HepG2 (cell line): ENCODE results near the gene LRBA. TPM values are rescaled to one million over a fixed set of nuclear protein-coding genes. Genes with fewer than 3 reads are reported as not detected.

Source experiments
- ATAC-seq: fragments of 200-7000 bp; cut with Tn5 transposase; 3 replicates; pipeline ENCODE4 v1.9.1; 2020; ENCODE audit warnings: mild to moderate bottlenecking, moderate library complexity
- BruUV-seq: library from RNA; stranded (reverse); fragments of 400-500 nt; replicated peaks from 2 replicates; lab custom pipeline; 2021; lab: Mats Ljungman, UMichigan
- CTCF ChIA-PET: fragments of 300-600 bp; formaldehyde crosslinking; extraction: SDS; loops from one replicate; lab custom pipeline; 2021; ENCODE audit warnings: low total read pairs, inconsistent platforms, low intra/inter-chr PET ratio; lab: Yijun Ruan, JAX
- POLR2A ChIA-PET: fragments of 350-600 bp; sonication (Branson Sonifier 250); formaldehyde crosslinking; loops from one replicate; lab custom pipeline; 2020; ENCODE audit warnings: antibody characterized with exemption, inconsistent platforms; lab: Yijun Ruan, JAX
- DNase-seq: peaks from one replicate; pipeline ENCODE4 v3.0.0-alpha.2; 2015; ENCODE audit warnings: low spot score
- FAIRE-seq: peaks from 3 replicates; lab custom pipeline; 2011; peaks lifted over from hg19 to GRCh38; lab: Jason Lieb, UNC
- H2AFZ ChIP-seq: one replicate; pipeline ENCODE4 v1.6.1; 2011; ENCODE audit warnings: low read length, inconsistent platforms
- H3K27ac ChIP-seq: fragments of 300-600 bp; 3 replicates; pipeline ENCODE4 v1.8.0; 2011; ENCODE audit warnings: mixed run types, mild to moderate bottlenecking, mixed read lengths, low read length, inconsistent platforms; ENCODE audit not compliant: insufficient read depth; ENCODE audit errors: extremely low read length
- H3K27me3 ChIP-seq, 2 experiments: fragments of 200-600 bp in 1 of 2; 2 replicates in 1 of 2; 3 replicates in 1 of 2; pipeline versions ENCODE4 v1.6.0 to v1.8.0; 2011; ENCODE audit warnings: low read length in 2 of 2, mild to moderate bottlenecking in 2 of 2, moderate library complexity in 2 of 2, inconsistent platforms in 1 of 2; ENCODE audit not compliant: insufficient read depth in 2 of 2, control insufficient read depth in 1 of 2
- H3K36me3 ChIP-seq, 2 experiments: fragments of 200-600 bp in 1 of 2; replicated peaks in 1 of 2; 2 replicates in 1 of 2; 3 replicates in 1 of 2; pipeline versions ENCODE4 v1.5.1 to v1.8.0; 2011; ENCODE audit warnings: low read length in 2 of 2, inconsistent platforms in 1 of 2; ENCODE audit not compliant: insufficient read depth in 2 of 2, control insufficient read depth in 1 of 2
- H3K4me1 ChIP-seq: 2 replicates; pipeline ENCODE4 v1.5.1; 2012; ENCODE audit warnings: low read length, inconsistent platforms; ENCODE audit not compliant: insufficient read depth
- H3K4me2 ChIP-seq: 2 replicates; pipeline ENCODE4 v1.6.0; 2011; ENCODE audit warnings: low read depth, low read length, inconsistent platforms
- H3K4me3 ChIP-seq, 3 experiments: fragments of 200-600 bp in 1 of 3; sonication (generic), shearing (Covaris generic) in 1 of 3; replicated peaks in 1 of 3; 2 replicates each; pipeline ENCODE4 v1.5.1; 2011 to 2016; ENCODE audit warnings: low read length in 3 of 3, inconsistent platforms in 2 of 3, low read depth in 2 of 3, mild to moderate bottlenecking in 2 of 3, control low read depth in 1 of 3, mixed read lengths in 1 of 3; ENCODE audit not compliant: insufficient read depth in 1 of 3
- H3K79me2 ChIP-seq: one replicate; pipeline ENCODE4 v1.6.1; 2011; ENCODE audit warnings: low read length, inconsistent platforms; ENCODE audit not compliant: insufficient read depth
- H3K9ac ChIP-seq: 2 replicates; pipeline ENCODE4 v1.6.0; 2011; ENCODE audit warnings: mild to moderate bottlenecking, low read depth, low read length, inconsistent platforms; ENCODE audit not compliant: insufficient read depth
- H3K9me3 ChIP-seq: 2 replicates; pipeline ENCODE4 v1.5.1; 2012; ENCODE audit warnings: mild to moderate bottlenecking, low read length
- H4K20me1 ChIP-seq: 2 replicates; pipeline ENCODE4 v1.6.0; 2011; ENCODE audit warnings: inconsistent platforms, mild to moderate bottlenecking, low read length, moderate library complexity; ENCODE audit not compliant: insufficient read depth
- ETS1 ChIP-seq: sonication (generic); formaldehyde crosslinking; IDR thresholded peaks from 2 replicates; pipeline ENCODE4 v1.4.0; 2020; ENCODE audit warnings: missing genetic modification reagents
- HNF4A ChIP-seq: sonication (generic); formaldehyde crosslinking; IDR thresholded peaks from 2 replicates; pipeline ENCODE4 v1.4.0; 2020; ENCODE audit warnings: missing genetic modification reagents
- HOXA5 ChIP-seq: sonication (generic); formaldehyde crosslinking; IDR thresholded peaks from 2 replicates; pipeline ENCODE4 v1.4.0; 2020; ENCODE audit warnings: missing genetic modification reagents
- MAFK ChIP-seq, 2 experiments: IDR thresholded peaks in 1 of 2; conservative IDR thresholded peaks in 1 of 2; 2 replicates each; pipeline ENCODE4 v1.6.1; 2011; ENCODE audit warnings: improper control_type of control experiment in 2 of 2, low read length in 2 of 2
- NR3C1 ChIP-seq: sonication (generic); formaldehyde crosslinking; IDR thresholded peaks from 2 replicates; pipeline ENCODE4 v1.4.0; 2020; ENCODE audit warnings: missing genetic modification reagents
- TEAD2 ChIP-seq: sonication (generic); formaldehyde crosslinking; IDR thresholded peaks from 2 replicates; pipeline ENCODE4 v1.9.0; 2021; ENCODE audit warnings: missing genetic modification reagents
- TMF1 ChIP-seq: sonication (generic); formaldehyde crosslinking; IDR thresholded peaks from 2 replicates; pipeline ENCODE4 v1.8.1; 2022; ENCODE audit warnings: low read depth, missing genetic modification reagents
- ZNF101 ChIP-seq: sonication (generic); formaldehyde crosslinking; IDR thresholded peaks from 2 replicates; pipeline ENCODE4 v1.4.0; 2020; ENCODE audit warnings: mild to moderate bottlenecking, low read depth, missing genetic modification reagents, borderline replicate concordance
- ZNF34 ChIP-seq: sonication (generic); formaldehyde crosslinking; IDR thresholded peaks from 2 replicates; pipeline ENCODE4 v1.4.0; 2020; ENCODE audit warnings: mild to moderate bottlenecking, missing genetic modification reagents, borderline replicate concordance
- ZNF720 ChIP-seq: sonication (generic); formaldehyde crosslinking; IDR thresholded peaks from 2 replicates; pipeline ENCODE4 v1.4.0; 2020; ENCODE audit warnings: missing genetic modification reagents
- ZNF782 ChIP-seq: sonication (generic); formaldehyde crosslinking; IDR thresholded peaks from 2 replicates; pipeline ENCODE4 v1.4.0; 2020; ENCODE audit warnings: missing genetic modification reagents, mild to moderate bottlenecking, borderline replicate concordance
- ZSCAN12 ChIP-seq: sonication (generic); formaldehyde crosslinking; IDR thresholded peaks from 2 replicates; pipeline ENCODE4 v1.9.0; 2021; ENCODE audit warnings: mild to moderate bottlenecking, missing genetic modification reagents
- ZSCAN31 ChIP-seq: sonication (generic); formaldehyde crosslinking; IDR thresholded peaks from 2 replicates; pipeline ENCODE4 v1.5.0; 2020; ENCODE audit warnings: low read depth, mild to moderate bottlenecking, missing genetic modification reagents
- WGBS: methylation state at CpG from one replicate; pipeline ENCODE4 v1.1.6; 2017; ENCODE audit warnings: low lambda C conversion rate; 5-methylcytosine and 5-hydroxymethylcytosine counted together
- in situ Hi-C: cut with HindIII; loops from 2 replicates; pipeline ENCODE4 v1.10.0; 2017; ENCODE audit warnings: low pct_unique_long_range_greater_than_20kb; ENCODE audit not compliant: extremely low pct_ligation_motif_present
- intact Hi-C: fragments of 100-400 bp; cut with micrococcal nuclease; formaldehyde crosslinking; loops from one replicate; pipeline ENCODE4 v1.10.0; 2022; ENCODE audit not compliant: unreplicated experiment
- polyA plus RNA-seq, 8 experiments: library from polyadenylated mRNA; depleted of rRNA in 3 of 8; stranded (reverse) in 7 of 8; unstranded in 1 of 8; fragments of >200 nt; fragmentation: Illumina TruSeq in 4 of 8; extraction: Trizol in 4 of 8; gene quantifications; 2 replicates each; pipeline versions ENCODE4 v1.2.1 to v1.2.3, GENCODE V29; 2011 to 2016; ENCODE audit warnings: low read depth in 4 of 8, missing spikeins in 1 of 8, mixed read lengths in 1 of 8; ENCODE audit not compliant: insufficient read depth in 1 of 8
- total RNA-seq, 5 experiments: library from RNA; depleted of rRNA; stranded (reverse); fragments of >200 nt; fragmentation: Illumina TruSeq; extraction: Trizol; gene quantifications; 2 replicates each; pipeline ENCODE4 v1.2.3, GENCODE V29; 2016; ENCODE audit warnings: low read depth in 1 of 5
- TF ChIP-seq, protein P1 (sequence below): sonication (generic); formaldehyde crosslinking; IDR thresholded peaks from 2 replicates; pipeline ENCODE4 v1.5.1; 2020; ENCODE audit warnings: missing genetic modification reagents, mild to moderate bottlenecking, borderline replicate concordance

The LRBA gene
- total and polyA plus RNA-seq, 2 of the 13 experiments (the other 11 are each of a cell fraction or from before 2014, with no cell fraction given) = 21.0 to 37.2 TPM

GRCh38 chr4:150238591-150238990 lies 776.5 kb downstream of the LRBA start:
- intact Hi-C loops = no loop called here
- Histone ChIP-seq H3K4me2 (no peak overlapping the region), H3K79me2 (no peaks in the 10 kb centered on the region), H4K20me1 (no peaks in the 10 kb centered on the region), H3K4me1 (no peaks in the 10 kb centered on the region), H3K9me3 (no peaks in the 10 kb centered on the region), H3K27me3 (peaks cover 0 to 9% of the 10 kb centered on the region in 2 experiments; a peak in 2 of 5 replicates), H3K9ac (no peak overlapping the region), H3K36me3 (no peaks in the 10 kb centered on the region), H2AFZ (no peak overlapping the region), H3K4me3 (no peak overlapping the region), H3K27ac (no peak overlapping the region)
- in situ Hi-C loops = no loop called here
- TF ChIP-seq ZNF720 (CRISPR knock-in tag) (no peak), TMF1 (CRISPR knock-in tag) (no peak), TEAD2 (no peak), ZSCAN31 (CRISPR knock-in tag) (no peak), MAFK (conservative IDR thresholded peaks at IDR 0.05 in 1 of 2, IDR thresholded peaks at IDR 0.05 in 1 of 2; ENCODE audit: low read length in 2 of 2) (no peak), NR3C1 (CRISPR knock-in tag) (no peak), ZNF782 (no peak), HNF4A (CRISPR knock-in tag) (no peak), ZNF34 (CRISPR knock-in tag) (no peak)
- CTCF ChIA-PET = no interaction called here
- DNase-seq (no peak), FAIRE-seq (no peak), ATAC-seq (no peak)
- POLR2A ChIA-PET = no interaction called here
- no TSS peak for BruUV-seq
- whole genome bisulfite sequencing = 18% methylated on average over 1 of the region's 1 CpG

GRCh38 chr4:150237110-150237872 lies 777.8 kb downstream of the LRBA start:
- no TSS peak for BruUV-seq
- POLR2A ChIA-PET = no interaction called here
- 29% methylated on average over 6 of the region's 6 CpGs for WGBS
- H3K4me2 ChIP-seq = no peak overlapping the region
- no peak for FAIRE-seq
- H3K9me3 ChIP-seq = no peaks in the 10 kb centered on the region
- no peaks in the 10 kb centered on the region for H3K4me1 ChIP-seq
- no peak for DNase-seq
- intact Hi-C loops (no loop called here), in situ Hi-C loops (no loop called here)
- peaks cover 0 to 9% of the 10 kb centered on the region in 2 experiments; a peak in 2 of 5 replicates for H3K27me3 ChIP-seq
- CTCF ChIA-PET = no interaction called here
- H3K27ac ChIP-seq = no peak overlapping the region
- no peak for ATAC-seq
- H2AFZ ChIP-seq = no peak overlapping the region
- H3K4me3 ChIP-seq = no peak overlapping the region
- H3K36me3 ChIP-seq = no peaks in the 10 kb centered on the region
- H3K9ac ChIP-seq = no peak overlapping the region
- H4K20me1 ChIP-seq = no peaks in the 10 kb centered on the region
- H3K79me2 ChIP-seq = no peaks in the 10 kb centered on the region
- TF ChIP-seq ZSCAN12 (CRISPR knock-in tag) (no peak), ETS1 (no peak), ZNF101 (CRISPR knock-in tag) (no peak), HOXA5 (no peak)
- TF ChIP-seq, protein P1, sequence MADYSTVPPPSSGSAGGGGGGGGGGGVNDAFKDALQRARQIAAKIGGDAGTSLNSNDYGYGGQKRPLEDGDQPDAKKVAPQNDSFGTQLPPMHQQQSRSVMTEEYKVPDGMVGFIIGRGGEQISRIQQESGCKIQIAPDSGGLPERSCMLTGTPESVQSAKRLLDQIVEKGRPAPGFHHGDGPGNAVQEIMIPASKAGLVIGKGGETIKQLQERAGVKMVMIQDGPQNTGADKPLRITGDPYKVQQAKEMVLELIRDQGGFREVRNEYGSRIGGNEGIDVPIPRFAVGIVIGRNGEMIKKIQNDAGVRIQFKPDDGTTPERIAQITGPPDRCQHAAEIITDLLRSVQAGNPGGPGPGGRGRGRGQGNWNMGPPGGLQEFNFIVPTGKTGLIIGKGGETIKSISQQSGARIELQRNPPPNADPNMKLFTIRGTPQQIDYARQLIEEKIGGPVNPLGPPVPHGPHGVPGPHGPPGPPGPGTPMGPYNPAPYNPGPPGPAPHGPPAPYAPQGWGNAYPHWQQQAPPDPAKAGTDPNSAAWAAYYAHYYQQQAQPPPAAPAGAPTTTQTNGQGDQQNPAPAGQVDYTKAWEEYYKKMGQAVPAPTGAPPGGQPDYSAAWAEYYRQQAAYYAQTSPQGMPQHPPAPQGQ (CRISPR knock-in tag) = no peak
